Astrocyte (in vitro differentiated cells and primary cell): ENCODE data around the gene SF3A2. TPM values are rescaled to one million over a fixed set of nuclear protein-coding genes. Genes with fewer than 3 reads are reported as not detected.

Experiments used
- DNase-seq: peaks from one replicate; pipeline ENCODE4 v3.0.0-alpha.2; 2010; ENCODE audit warnings: low read depth
- FAIRE-seq: peaks from 2 replicates; lab custom pipeline; 2011; peaks lifted over from hg19 to GRCh38; lab: Jason Lieb, UNC
- H2AFZ ChIP-seq: 2 replicates; pipeline ENCODE4 v1.6.0; 2012; ENCODE audit warnings: low read depth, low read length, inconsistent platforms
- H3K27ac ChIP-seq: 2 replicates; pipeline ENCODE4 v1.5.1; 2011; ENCODE audit warnings: low read depth, low read length, inconsistent platforms
- H3K27me3 ChIP-seq: 2 replicates; pipeline ENCODE4 v1.6.0; 2011; ENCODE audit warnings: low read length, inconsistent platforms; ENCODE audit not compliant: insufficient read depth
- H3K36me3 ChIP-seq: 2 replicates; pipeline ENCODE4 v1.5.1; 2011; ENCODE audit warnings: low read length, inconsistent platforms; ENCODE audit not compliant: insufficient read depth
- H3K4me1 ChIP-seq: 2 replicates; pipeline ENCODE4 v1.5.1; 2011; ENCODE audit warnings: low read length, inconsistent platforms; ENCODE audit not compliant: insufficient read depth
- H3K4me2 ChIP-seq: 2 replicates; pipeline ENCODE4 v1.6.0; 2012; ENCODE audit warnings: low read length, inconsistent platforms
- H3K4me3 ChIP-seq: 2 replicates; pipeline ENCODE4 v1.5.1; 2011; ENCODE audit warnings: low read depth, mild to moderate bottlenecking, low read length, inconsistent platforms; ENCODE audit not compliant: insufficient read depth
- H3K79me2 ChIP-seq: 2 replicates; pipeline ENCODE4 v1.6.0; 2012; ENCODE audit warnings: mild to moderate bottlenecking, low read length, inconsistent platforms; ENCODE audit not compliant: insufficient read depth
- H3K9ac ChIP-seq: 2 replicates; pipeline ENCODE4 v1.6.0; 2012; ENCODE audit warnings: mild to moderate bottlenecking, low read length, inconsistent platforms
- H3K9me3 ChIP-seq: 2 replicates; pipeline ENCODE4 v1.5.1; 2012; ENCODE audit warnings: low read depth, mild to moderate bottlenecking, low read length, inconsistent platforms; ENCODE audit not compliant: insufficient read depth
- H4K20me1 ChIP-seq: 2 replicates; pipeline ENCODE4 v1.6.0; 2012; ENCODE audit warnings: low read length, inconsistent platforms; ENCODE audit not compliant: insufficient read depth
- H3K27ac Mint-ChIP-seq: one replicate; pipeline ENCODE4 v1.8.0; 2021; ENCODE audit warnings: mild to moderate bottlenecking, mixed read lengths; ENCODE audit not compliant: unreplicated experiment
- H3K27me3 Mint-ChIP-seq: one replicate; pipeline ENCODE4 v1.8.0; 2021; ENCODE audit warnings: low read depth, mixed read lengths; ENCODE audit not compliant: unreplicated experiment
- H3K36me3 Mint-ChIP-seq: one replicate; pipeline ENCODE4 v1.8.0; 2021; ENCODE audit warnings: low read depth, mixed read lengths; ENCODE audit not compliant: unreplicated experiment
- H3K4me1 Mint-ChIP-seq: one replicate; pipeline ENCODE4 v1.8.0; 2021; ENCODE audit warnings: low read depth, mixed read lengths; ENCODE audit not compliant: unreplicated experiment
- H3K4me3 Mint-ChIP-seq: one replicate; pipeline ENCODE4 v1.8.0; 2021; ENCODE audit warnings: mild to moderate bottlenecking, moderate library complexity, mixed read lengths; ENCODE audit not compliant: unreplicated experiment
- H3K9me3 Mint-ChIP-seq: one replicate; pipeline ENCODE4 v1.8.0; 2021; ENCODE audit warnings: mild to moderate bottlenecking, mixed read lengths; ENCODE audit not compliant: unreplicated experiment
- EZH2 ChIP-seq: IDR thresholded peaks from 2 replicates; pipeline ENCODE4 v1.6.1; 2012; ENCODE audit warnings: mild to moderate bottlenecking, low read length, inconsistent platforms; ENCODE audit not compliant: insufficient read depth
- total RNA-seq: library from RNA; stranded (reverse); gene quantifications from 2 replicates; pipeline ENCODE4 v1.2.1, GENCODE V29; 2021
- TF ChIP-seq, protein P1 (sequence below): IDR thresholded peaks from 2 replicates; pipeline ENCODE4 v1.5.1; 2011; ENCODE audit warnings: low read depth, mild to moderate bottlenecking, inconsistent platforms, low read length, moderate library complexity; ENCODE audit not compliant: insufficient read depth

Gene SF3A2
- total RNA-seq, 1 donor from 2014 or later, result 83.2 TPM

GRCh38 chr19:2230807-2231533 lies 5.7 kb upstream of the SF3A2 start:
- no peaks in the 10 kb centered on the region for H3K27me3 Mint-ChIP-seq
- peak overlapping the region; percentile 34 for H3K27ac Mint-ChIP-seq
- TF ChIP-seq EZH2, result no peak
- TF ChIP-seq, protein P1, sequence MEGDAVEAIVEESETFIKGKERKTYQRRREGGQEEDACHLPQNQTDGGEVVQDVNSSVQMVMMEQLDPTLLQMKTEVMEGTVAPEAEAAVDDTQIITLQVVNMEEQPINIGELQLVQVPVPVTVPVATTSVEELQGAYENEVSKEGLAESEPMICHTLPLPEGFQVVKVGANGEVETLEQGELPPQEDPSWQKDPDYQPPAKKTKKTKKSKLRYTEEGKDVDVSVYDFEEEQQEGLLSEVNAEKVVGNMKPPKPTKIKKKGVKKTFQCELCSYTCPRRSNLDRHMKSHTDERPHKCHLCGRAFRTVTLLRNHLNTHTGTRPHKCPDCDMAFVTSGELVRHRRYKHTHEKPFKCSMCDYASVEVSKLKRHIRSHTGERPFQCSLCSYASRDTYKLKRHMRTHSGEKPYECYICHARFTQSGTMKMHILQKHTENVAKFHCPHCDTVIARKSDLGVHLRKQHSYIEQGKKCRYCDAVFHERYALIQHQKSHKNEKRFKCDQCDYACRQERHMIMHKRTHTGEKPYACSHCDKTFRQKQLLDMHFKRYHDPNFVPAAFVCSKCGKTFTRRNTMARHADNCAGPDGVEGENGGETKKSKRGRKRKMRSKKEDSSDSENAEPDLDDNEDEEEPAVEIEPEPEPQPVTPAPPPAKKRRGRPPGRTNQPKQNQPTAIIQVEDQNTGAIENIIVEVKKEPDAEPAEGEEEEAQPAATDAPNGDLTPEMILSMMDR, result no peak
- H3K4me1 ChIP-seq, result peaks cover 25% of the 10 kb centered on the region
- FAIRE-seq, result no peak
- H3K27ac ChIP-seq, result no peak overlapping the region
- no peak overlapping the region for H3K4me3 Mint-ChIP-seq
- no peak overlapping the region for H3K4me2 ChIP-seq
- DNase-seq, result no peak
- H3K9ac ChIP-seq, result no peak overlapping the region
- H3K36me3 Mint-ChIP-seq, result peaks cover 2% of the 10 kb centered on the region
- no peak overlapping the region for H2AFZ ChIP-seq
- peaks cover 44% of the 10 kb centered on the region for H4K20me1 ChIP-seq
- H3K4me3 ChIP-seq, result no peak overlapping the region
- peaks cover 43% of the 10 kb centered on the region for H3K79me2 ChIP-seq
- H3K9me3 Mint-ChIP-seq, result no peaks in the 10 kb centered on the region
- no peaks in the 10 kb centered on the region for H3K27me3 ChIP-seq
- peaks cover 7% of the 10 kb centered on the region for H3K4me1 Mint-ChIP-seq
- no peaks in the 10 kb centered on the region for H3K9me3 ChIP-seq
- H3K36me3 ChIP-seq, result peaks cover 7% of the 10 kb centered on the region

DNA sequence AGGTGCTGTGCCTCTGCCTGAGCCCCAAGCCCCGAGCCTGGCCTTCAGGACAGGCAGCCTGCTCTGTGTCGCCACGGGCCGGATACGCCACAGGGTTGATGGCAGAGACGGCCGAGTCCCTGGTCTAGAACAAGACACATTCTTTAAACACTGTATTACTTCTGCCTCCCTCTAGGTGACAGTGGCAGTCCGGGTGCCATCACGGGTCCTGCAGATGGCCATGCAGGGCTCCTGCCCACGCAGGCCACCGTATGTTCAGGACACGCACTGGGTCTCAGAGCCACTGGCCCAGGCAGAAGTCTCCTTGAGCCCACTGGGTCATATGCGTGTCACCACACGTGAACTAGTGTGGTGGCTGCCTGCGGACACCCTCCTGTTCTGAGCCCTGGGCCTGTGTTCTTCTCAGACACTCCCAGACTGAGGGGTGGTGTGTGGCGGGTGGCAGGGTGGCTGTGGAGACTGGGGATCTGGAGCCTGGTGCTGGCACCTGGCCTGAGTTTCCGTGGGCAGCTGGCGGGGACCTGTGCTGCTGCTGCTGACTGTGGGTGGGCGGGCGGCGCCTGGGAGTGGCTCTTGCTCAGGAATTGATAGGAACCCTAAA lies 4.9 kb upstream of the SF3A2 start:
- no peak for DNase-seq
- peaks cover 47% of the 10 kb centered on the region for H3K79me2 ChIP-seq
- Mint-ChIP-seq H3K4me1 (peaks cover 7% of the 10 kb centered on the region), H3K36me3 (peaks cover 2% of the 10 kb centered on the region), H3K4me3 (peak overlapping the region; percentile 50), H3K9me3 (no peaks in the 10 kb centered on the region), H3K27ac (no peak overlapping the region), H3K27me3 (no peaks in the 10 kb centered on the region)
- H3K36me3 ChIP-seq, result peaks cover 7% of the 10 kb centered on the region
- no peak for FAIRE-seq
- H2AFZ ChIP-seq, result no peak overlapping the region
- H3K27ac ChIP-seq, result no peak overlapping the region
- no peaks in the 10 kb centered on the region for H3K27me3 ChIP-seq
- H3K4me2 ChIP-seq, result no peak overlapping the region
- H4K20me1 ChIP-seq, result peaks cover 44% of the 10 kb centered on the region
- H3K9me3 ChIP-seq, result no peaks in the 10 kb centered on the region
- H3K9ac ChIP-seq, result no peak overlapping the region
- peaks cover 25% of the 10 kb centered on the region for H3K4me1 ChIP-seq
- no peak for TF ChIP-seq EZH2
- TF ChIP-seq, protein P1, result peak; percentile 2
- no peak overlapping the region for H3K4me3 ChIP-seq
